ENCODE measurements around the gene FBXL19. TPM values are rescaled to one million over a fixed set of nuclear protein-coding genes. Genes with fewer than 3 reads are reported as not detected.

Gene FBXL19, protein sequence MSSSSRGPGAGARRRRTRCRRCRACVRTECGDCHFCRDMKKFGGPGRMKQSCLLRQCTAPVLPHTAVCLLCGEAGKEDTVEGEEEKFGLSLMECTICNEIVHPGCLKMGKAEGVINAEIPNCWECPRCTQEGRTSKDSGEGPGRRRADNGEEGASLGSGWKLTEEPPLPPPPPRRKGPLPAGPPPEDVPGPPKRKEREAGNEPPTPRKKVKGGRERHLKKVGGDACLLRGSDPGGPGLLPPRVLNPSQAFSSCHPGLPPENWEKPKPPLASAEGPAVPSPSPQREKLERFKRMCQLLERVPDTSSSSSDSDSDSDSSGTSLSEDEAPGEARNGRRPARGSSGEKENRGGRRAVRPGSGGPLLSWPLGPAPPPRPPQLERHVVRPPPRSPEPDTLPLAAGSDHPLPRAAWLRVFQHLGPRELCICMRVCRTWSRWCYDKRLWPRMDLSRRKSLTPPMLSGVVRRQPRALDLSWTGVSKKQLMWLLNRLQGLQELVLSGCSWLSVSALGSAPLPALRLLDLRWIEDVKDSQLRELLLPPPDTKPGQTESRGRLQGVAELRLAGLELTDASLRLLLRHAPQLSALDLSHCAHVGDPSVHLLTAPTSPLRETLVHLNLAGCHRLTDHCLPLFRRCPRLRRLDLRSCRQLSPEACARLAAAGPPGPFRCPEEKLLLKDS
- 14.2 and 14.4 TPM in 2 replicates for total RNA-seq (2014; rRNA removed; shearing (Covaris generic))

DNA sequence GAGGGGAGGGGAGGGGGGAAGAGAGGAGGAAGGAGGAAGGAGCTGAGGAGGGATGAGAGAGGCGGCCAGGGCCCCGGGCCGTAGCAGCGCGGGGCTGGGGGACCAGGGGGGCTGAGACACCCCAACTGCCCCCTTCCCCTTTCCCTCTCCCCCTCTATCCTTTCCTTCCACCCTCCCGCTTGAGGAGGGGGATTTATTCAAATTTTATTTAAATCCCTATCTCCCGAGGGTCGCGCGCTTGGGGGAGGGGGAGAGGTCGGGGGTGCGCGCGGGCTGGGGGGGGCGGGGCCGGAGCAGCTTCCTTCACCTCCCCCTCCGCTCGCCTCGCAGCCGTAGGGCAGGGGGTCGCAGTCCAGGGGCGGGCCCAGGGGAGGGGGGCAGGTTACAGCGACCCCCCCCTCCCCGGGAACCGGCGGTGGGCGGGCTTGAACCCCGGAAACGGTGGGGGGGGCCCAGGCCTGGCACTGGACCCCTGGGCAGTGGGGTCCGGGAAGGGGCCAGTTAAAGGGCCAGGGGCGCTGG lies at the start of gene FBXL19:
Gene FBXL19, plus strand, starts transcription at position 19 of the 522 bp plus-strand sequence. CDS start 2,183 bp downstream, outside the sequence.
- DNase-seq: no peak
- Histone ChIP-seq H3K9me3 (replicated peaks) (no peaks in the 10 kb centered on the region), H3K27me3 (no peaks in the 10 kb centered on the region), H3K4me3 (peak within 1 kb of the TSS; percentile 89), H3K36me3 (no peaks in the 10 kb centered on the region), H3K27ac (peak within 1 kb of the TSS; percentile 88), H3K4me1 (no peaks in the 10 kb centered on the region)

DNA sequence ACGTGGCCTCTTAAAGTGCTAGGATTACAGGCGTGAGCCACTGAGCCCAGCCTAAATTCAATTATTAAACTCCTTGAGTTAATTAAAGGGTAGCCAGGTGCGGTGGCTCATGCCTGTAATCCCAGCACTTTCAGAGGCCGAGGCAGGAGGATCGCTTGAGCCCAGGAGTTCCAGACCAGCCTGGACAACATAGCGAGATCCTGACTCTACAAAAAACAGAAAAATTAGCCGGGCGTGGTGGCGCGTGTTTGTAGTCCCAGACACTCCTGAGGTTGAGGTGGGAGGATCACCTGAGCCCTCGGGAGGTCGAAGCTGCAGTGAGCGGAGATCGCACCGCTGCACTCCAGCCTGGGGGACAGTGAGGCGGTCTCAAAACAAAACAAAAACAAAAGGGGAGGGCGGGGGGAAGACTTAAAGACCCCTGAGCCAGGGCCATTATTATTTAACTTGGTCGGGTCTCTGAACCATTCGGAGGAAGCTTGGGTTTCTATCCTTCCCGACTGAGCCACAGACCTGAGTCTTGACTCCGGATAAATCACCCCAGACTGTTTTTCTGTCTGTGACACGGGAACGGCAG lies 49.0 kb upstream of the FBXL19 start:
- Histone ChIP-seq H3K27ac (peak overlapping the region; percentile 81), H3K4me1 (peaks cover 5% of the 10 kb centered on the region; the same call in 1 of the 2 replicates), H3K9me3 (replicated peaks) (no peaks in the 10 kb centered on the region), H3K27me3 (no peaks in the 10 kb centered on the region), H3K4me3 (peak overlapping the region; percentile 74), H3K36me3 (no peaks in the 10 kb centered on the region)
- no peak for DNase-seq

DNA sequence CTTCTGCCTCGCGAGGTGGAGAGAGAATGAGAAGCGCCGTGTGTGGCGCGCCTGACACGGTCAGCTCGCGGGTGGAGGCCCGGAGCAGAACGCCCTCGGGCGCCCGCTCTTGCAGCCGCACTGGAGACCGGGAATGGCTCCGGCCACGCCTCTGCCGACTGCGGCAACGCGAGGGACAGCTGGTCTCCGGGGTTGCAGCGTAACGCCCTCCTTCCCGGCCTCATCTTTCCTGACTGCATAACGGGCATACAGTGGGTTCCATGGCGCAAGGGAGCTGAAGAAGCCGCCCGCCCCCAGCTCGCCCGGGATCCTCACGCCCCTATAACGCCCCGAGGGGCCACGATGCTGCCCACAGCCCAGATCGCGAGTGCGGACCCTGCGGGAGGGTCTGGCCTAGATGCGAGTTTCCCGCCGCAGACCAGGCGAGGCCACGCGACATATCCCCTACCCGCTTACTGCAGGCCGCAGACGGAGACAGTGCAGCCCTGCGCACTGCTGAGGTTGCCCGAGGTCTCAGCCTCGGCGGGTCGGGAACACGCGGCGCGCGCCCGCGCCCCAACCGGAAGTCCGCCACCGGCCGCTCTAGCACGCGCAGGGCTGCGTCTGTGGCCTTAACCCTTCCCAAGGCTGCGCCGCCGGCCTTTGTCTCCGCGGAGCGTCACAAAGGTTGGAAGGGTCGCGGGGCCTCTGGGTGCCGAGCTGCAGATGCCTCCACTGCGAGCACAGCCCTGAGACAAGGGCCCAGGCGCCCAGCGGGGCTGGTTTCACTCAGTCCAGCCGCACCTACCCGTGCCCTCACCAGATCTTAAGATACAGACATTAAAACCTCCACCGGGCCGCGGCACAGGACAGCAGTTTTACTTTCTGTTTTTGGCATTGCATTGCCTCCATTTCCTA lies 48.3 kb upstream of the FBXL19 start:
- DNase-seq: peak; percentile 92
- Histone ChIP-seq H3K4me1 (peaks cover 5% of the 10 kb centered on the region; the same call in 1 of the 2 replicates), H3K36me3 (no peaks in the 10 kb centered on the region), H3K27me3 (no peaks in the 10 kb centered on the region), H3K4me3 (peak overlapping the region; percentile 74), H3K27ac (peak overlapping the region; percentile 81), H3K9me3 (replicated peaks) (no peaks in the 10 kb centered on the region)

DNA sequence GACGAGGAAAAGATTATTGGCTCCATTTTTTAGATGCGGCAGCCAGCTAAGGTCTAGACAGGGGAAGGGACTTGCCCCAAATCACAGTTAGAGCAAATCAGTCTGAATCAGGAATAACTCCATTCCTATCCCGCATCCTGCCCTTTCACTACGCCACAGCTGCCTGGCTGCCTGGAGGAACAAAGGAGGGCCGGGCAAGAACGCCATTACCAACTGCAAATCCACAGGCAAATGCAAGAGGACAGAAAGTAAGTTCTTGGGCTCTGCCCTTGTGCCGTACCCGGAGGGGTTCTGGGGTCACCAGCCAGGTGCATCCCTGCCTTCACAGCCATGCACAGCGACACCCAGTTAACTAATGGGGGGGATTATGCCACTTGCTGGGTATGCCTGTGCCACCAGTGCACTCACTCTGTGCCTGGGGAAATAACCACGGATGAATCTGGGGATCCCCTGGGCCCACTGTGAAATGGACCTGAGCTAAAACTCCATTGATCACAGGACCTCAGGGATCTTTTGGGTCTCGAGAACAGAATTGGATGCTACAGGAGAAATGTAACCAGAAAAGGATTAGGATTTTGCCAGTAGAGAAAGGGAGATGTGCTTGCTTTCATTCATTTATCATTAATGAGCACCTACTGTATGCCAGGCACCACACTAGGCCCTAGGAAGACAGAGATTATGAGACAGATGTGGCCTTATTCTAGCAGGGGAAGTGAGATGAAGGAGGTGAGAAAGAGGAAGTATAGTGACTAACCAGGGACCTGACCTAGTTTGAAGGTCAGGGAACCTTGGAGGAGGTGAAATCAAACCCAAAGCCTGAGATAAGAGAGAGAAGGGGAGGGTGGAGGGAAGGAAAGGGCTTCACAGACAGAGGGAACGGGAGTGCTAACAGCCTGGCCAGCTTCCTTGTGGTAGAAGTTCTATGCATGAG lies 47.2 kb upstream of the FBXL19 start:
- Histone ChIP-seq H3K27ac (peak overlapping the region; percentile 81), H3K27me3 (no peaks in the 10 kb centered on the region), H3K4me1 (peaks cover 5% of the 10 kb centered on the region; the same call in 1 of the 2 replicates), H3K4me3 (peak overlapping the region; percentile 74), H3K36me3 (no peaks in the 10 kb centered on the region), H3K9me3 (replicated peaks) (no peaks in the 10 kb centered on the region)
- peak; percentile 26 to 48 for DNase-seq

DNA sequence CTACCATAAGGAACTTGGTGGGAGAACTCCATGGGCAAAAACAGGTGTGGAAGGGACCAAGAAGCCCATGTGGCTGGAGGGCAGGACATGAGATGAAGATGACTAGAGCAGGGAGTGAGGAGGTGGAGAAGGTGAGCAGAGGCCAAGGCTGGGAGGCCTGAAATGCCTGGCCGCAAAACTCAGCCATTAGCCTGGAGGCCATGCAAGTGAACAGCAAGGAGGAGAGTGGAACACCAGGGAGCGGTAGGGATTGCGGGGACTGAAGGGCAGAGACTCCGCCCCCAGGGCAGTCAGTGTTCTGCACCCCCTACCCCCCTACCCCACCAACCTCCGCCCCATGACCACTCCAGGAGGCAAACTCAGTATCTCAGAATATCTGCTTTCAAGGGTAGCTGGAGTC lies 46.5 kb upstream of the FBXL19 start:
- Histone ChIP-seq H3K4me1 (peaks cover 5% of the 10 kb centered on the region; the same call in 1 of the 2 replicates), H3K9me3 (replicated peaks) (no peaks in the 10 kb centered on the region), H3K27me3 (no peaks in the 10 kb centered on the region), H3K4me3 (peak overlapping the region; percentile 74; the same call in 1 of the 2 replicates), H3K27ac (no peak overlapping the region), H3K36me3 (no peaks in the 10 kb centered on the region)
- peak; percentile 14 to 18 for DNase-seq

DNA sequence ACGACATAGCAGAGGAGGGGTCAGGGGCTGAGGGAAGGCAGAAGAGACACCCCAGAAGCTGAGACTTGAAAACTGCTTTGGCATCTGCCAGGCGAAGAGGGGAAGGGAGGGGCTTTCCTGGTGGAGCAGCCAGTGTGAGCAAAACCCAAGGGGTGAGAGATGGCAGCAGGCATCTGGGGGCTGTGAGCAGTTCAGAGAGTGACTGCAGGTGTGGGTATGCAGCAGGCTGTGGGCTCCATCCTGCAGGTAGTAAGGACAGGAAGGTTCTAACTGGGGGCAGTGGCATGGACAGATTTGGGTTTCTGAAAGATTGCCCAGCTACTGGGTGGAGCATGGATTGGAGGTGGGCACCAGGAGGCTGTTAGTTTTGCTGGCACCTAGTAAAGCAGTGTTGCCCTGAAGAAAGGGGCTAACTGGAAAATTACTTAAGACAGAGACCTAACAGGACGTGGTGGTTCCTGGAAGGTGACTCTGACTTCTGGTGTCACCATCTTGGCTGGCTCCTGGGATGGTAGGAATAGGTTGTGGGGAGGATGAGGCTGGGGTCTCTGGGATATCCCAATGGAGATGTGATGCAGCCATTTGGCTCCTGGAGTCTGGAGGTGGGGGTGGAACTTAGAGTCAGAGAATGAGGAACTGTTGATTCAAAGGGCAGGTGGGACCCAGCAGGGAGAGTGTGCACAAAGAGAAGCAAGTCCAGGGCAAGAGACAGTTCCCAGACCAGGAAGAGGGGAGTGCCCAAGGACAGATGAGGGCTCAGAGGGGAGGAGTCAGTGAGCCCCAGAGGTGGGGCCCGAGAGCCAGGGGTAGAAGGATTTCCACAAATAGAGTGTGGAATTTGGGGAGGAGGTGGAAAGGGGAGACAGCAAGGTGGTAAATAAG lies 40.7 kb upstream of the FBXL19 start:
- Histone ChIP-seq H3K9me3 (replicated peaks) (no peaks in the 10 kb centered on the region), H3K4me3 (no peak overlapping the region), H3K36me3 (peaks cover 2% of the 10 kb centered on the region; the same call in 1 of the 2 replicates), H3K4me1 (no peaks in the 10 kb centered on the region), H3K27ac (no peak overlapping the region), H3K27me3 (no peaks in the 10 kb centered on the region)
- DNase-seq: no peak

DNA sequence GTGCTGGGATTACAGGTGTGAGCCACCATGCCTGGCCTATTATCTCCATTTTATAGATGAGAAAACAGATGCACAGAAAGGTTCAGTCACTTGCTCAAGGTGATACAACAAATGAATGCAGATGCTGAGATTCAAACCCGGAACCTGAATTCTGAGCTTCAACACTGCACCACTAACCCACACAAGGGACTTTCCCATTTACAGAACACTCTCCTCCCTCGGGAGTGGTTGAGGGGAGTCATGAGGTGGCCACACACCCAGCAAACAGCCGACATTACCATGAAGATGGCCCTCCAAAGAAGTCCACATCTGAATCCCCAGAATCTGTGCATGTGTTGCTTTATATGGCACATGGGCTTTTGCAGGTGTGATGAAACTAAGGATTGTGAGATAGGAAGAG lies 38.6 kb upstream of the FBXL19 start:
- no peaks in the 10 kb centered on the region for H3K4me1 ChIP-seq
- H3K4me3 ChIP-seq: no peak overlapping the region
- H3K27ac ChIP-seq: no peak overlapping the region
- H3K9me3 ChIP-seq (replicated peaks): no peaks in the 10 kb centered on the region
- peaks cover 2% of the 10 kb centered on the region; the same call in 1 of the 2 replicates for H3K36me3 ChIP-seq
- no peak for DNase-seq
- no peaks in the 10 kb centered on the region for H3K27me3 ChIP-seq

DNA sequence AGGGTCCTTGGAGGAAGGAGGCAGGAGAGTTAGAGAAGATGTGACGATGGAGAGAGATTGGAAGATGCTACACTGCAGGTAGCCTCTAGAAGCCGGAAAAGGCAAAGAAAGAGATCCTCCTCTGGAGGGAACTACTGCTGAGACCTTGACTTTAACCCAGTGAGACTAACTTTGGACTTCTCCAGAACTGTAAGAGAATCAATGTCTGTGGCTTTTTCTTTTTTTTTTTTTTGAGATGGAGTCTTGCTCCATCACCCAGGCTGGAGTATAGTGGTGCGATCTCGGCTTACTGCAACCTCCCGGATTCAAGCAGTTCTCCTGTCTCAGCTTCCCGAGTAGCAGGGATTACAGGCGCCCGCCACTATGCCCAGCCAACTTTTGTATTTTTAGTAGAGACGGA lies 38.2 kb upstream of the FBXL19 start:
- no peaks in the 10 kb centered on the region for H3K27me3 ChIP-seq
- H3K36me3 ChIP-seq: peaks cover 2% of the 10 kb centered on the region; the same call in 1 of the 2 replicates
- no peak overlapping the region for H3K4me3 ChIP-seq
- no peaks in the 10 kb centered on the region for H3K4me1 ChIP-seq
- no peaks in the 10 kb centered on the region for H3K9me3 ChIP-seq (replicated peaks)
- H3K27ac ChIP-seq: no peak overlapping the region
- no peak for DNase-seq

DNA sequence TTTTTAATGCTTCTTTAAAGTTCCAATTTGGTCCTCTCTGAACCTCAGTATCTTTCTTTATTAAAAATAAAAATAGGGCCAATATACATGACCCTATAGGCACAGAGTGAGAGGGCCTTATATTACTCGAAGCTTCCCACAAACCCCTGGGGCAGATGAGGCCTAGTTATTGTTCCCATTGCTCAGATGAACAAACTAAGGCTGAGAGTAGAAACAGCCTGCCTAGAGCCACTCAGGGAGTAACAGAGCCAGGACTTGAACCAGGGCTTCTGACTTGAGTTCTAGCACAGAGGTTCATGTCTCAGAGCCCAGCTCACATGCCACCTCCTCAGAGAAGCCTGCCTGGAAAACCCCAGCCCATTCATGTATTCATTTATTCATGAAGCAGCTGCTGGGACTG lies 37.2 kb upstream of the FBXL19 start:
- Histone ChIP-seq H3K36me3 (peaks cover 2% of the 10 kb centered on the region; the same call in 1 of the 2 replicates), H3K4me1 (no peaks in the 10 kb centered on the region), H3K27ac (no peak overlapping the region), H3K4me3 (no peak overlapping the region), H3K9me3 (replicated peaks) (no peaks in the 10 kb centered on the region), H3K27me3 (no peaks in the 10 kb centered on the region)
- DNase-seq: no peak

DNA sequence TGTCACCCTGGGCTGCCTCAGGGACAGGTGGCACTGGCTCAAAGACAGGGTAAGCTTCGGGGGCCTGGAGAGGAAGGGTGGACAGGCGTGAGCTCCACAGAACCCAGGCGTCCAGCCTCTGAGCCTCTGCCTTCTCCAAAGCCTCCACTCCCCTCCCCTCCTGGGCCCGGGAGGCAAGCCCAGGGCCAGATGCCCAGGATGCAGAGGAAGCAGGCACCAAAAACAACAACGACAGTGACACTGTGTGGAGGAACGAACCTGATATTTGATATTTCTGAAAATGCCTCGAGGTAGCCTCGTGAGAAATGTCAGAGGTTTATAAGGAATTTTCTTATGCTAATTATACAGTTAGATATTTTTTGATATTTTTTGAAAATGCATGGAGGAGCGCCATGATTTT lies 35.4 kb upstream of the FBXL19 start:
- Histone ChIP-seq H3K4me1 (no peaks in the 10 kb centered on the region), H3K4me3 (no peak overlapping the region), H3K9me3 (replicated peaks) (no peaks in the 10 kb centered on the region), H3K27me3 (no peaks in the 10 kb centered on the region), H3K36me3 (peaks cover 5% of the 10 kb centered on the region; the same call in 1 of the 2 replicates), H3K27ac (no peak overlapping the region)
- DNase-seq: no peak

DNA sequence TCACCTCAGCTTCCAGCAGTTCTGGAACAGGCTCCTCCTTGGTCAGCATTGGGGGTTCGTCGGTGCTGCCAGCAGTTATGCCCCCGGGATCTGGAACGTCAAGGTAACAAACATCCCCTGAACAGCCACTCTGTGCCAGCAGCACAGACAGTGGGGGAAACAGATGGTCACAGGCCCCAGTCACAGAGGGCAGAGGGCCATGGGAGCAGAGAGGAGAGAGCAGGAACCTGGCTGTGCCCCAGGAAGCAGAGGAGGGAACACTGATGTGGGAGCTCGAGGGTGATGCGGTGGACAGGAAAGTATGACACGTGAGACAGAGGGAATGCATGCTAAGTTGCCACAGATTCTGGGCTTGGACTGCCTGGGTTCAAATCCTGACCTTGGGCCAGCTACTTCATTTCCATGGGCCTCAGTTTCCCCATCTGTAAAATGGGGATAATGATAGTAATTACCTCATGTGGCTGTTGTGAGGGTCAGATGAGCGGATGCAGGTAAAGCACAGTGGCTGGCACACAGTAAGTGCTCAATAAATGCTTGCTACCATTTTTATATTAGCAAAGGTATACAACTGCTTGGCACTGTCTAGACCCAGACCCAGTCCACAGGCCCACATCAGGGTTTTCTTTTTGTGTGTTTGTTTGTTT lies 34.4 kb upstream of the FBXL19 start:
- no peaks in the 10 kb centered on the region for H3K4me1 ChIP-seq
- no peak for DNase-seq
- no peak overlapping the region for H3K4me3 ChIP-seq
- no peaks in the 10 kb centered on the region for H3K27me3 ChIP-seq
- no peaks in the 10 kb centered on the region for H3K9me3 ChIP-seq (replicated peaks)
- peaks cover 5% of the 10 kb centered on the region; the same call in 1 of the 2 replicates for H3K36me3 ChIP-seq
- no peak overlapping the region for H3K27ac ChIP-seq

DNA sequence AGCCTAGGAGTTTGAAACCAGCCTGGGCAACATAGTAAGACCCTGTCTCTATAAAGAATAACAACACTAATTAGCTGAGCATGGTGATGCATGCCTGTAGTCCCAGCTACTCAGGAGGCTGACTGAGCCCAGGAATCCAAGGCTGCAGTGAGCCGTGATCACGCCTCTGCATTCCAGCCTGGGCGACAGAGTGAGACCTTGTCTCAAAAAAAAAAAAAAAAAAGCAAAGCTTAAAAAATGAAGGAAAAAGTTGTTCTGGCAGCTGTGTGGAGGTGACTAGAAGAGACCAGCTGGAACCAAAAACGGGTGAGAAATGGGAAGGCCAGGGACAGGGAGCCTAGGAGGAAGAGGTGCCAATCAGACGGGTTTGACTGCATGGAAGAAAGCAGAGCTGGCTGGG lies 33.7 kb upstream of the FBXL19 start:
- H3K9me3 ChIP-seq (replicated peaks): no peaks in the 10 kb centered on the region
- peaks cover 3% of the 10 kb centered on the region; the same call in 1 of the 2 replicates for H3K36me3 ChIP-seq
- no peaks in the 10 kb centered on the region for H3K27me3 ChIP-seq
- no peak overlapping the region for H3K27ac ChIP-seq
- no peaks in the 10 kb centered on the region; the same call in 1 of the 2 replicates for H3K4me1 ChIP-seq
- no peak for DNase-seq
- no peak overlapping the region for H3K4me3 ChIP-seq

Data from SJCRH30 (cell line).